Erythroblast (primary cell): ENCODE data around the gene CDX1.

ENCODE experiments used
- GATA1 ChIP-seq: IDR thresholded peaks from 2 replicates; pipeline ENCODE4 v1.6.1; 2011; ENCODE audit warnings: low read depth, mild to moderate bottlenecking, control low read depth, low read length, moderate library complexity
- POLR2A ChIP-seq: IDR thresholded peaks from 2 replicates; pipeline ENCODE4 v1.6.1; 2011; ENCODE audit warnings: mild to moderate bottlenecking, low read length

GRCh38 chr5:150157168-150157567 is 9.4 kb upstream of the CDX1 start:
- TF ChIP-seq POLR2A (no peak), GATA1 (no peak)
